Airway epithelial cell (primary cell): ENCODE data around the gene OR5F1. TPM values are rescaled to one million over a fixed set of nuclear protein-coding genes. Genes with fewer than 3 reads are reported as not detected.

Experiments used
- total RNA-seq: library from RNA; depleted of rRNA; stranded (reverse); fragments of >200 nt; gene quantifications from 2 replicates; pipeline ENCODE4 v1.2.3, GENCODE V29; 2015

OR5F1 gene
- not detected in 2 replicates for total RNA-seq

GRCh38 chr11:55994525-55994924 is at the start of gene OR5F1:
TSS of gene OR5F1 (minus strand) at chr11:55994625. CDS start at chr11:55994625, 0 bp downstream.

GRCh38 chr11:56027354-56027753 is 32.9 kb upstream of the OR5F1 start, which contains the start of gene OR5AS1:
TSS of gene OR5AS1 (plus strand) at chr11:56027654. CDS start at chr11:56030419, 2,765 bp downstream.

DNA sequence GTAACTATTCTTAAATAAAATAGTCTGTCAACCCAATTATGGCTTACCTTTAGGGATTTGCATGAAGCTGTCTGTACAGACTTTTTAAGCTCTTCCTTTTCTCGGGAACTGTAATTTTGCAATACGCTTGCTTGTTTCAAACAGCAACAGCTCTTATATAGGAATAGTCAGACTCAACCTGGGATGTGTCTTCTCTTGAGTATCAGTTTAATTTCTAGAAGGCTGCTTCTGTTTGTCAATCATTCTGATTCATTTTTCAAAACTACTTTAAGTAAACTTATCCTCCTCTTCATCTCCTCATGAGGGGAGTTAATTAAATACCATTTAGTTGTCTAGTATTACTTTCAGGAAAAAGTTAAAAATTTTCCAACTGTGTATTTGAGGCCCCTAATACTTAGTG is 24.6 kb downstream of the OR5F1 start, which contains the start of gene OR10AG1:
Gene OR10AG1 (minus strand): TSS at position 101 of the 400 bp plus-strand sequence. CDS start 38 bp downstream, at position 63.

Other genes starting within 250 kb of the OR5F1 start
- not detected in 2 replicates for gene OR5D13, start 221.2 kb downstream of the OR5F1 start, total RNA-seq
- gene OR5D14, start 199.1 kb downstream of the OR5F1 start, total RNA-seq: not detected in 2 replicates
- gene OR5L1, start 183.3 kb downstream of the OR5F1 start, total RNA-seq: not detected in 2 replicates
- gene OR5D18, start 175.0 kb downstream of the OR5F1 start, total RNA-seq: not detected in 2 replicates
- gene OR5L2, start 167.4 kb downstream of the OR5F1 start, total RNA-seq: not detected in 2 replicates
- gene OR5D16, start 155.9 kb downstream of the OR5F1 start, total RNA-seq: not detected in 2 replicates
- gene TRIM51, start 111.3 kb downstream of the OR5F1 start, total RNA-seq: not detected in 2 replicates
- gene OR5W2, start 80.0 kb downstream of the OR5F1 start, total RNA-seq: not detected in 2 replicates
- gene OR5I1, start 58.2 kb downstream of the OR5F1 start, total RNA-seq: not detected in 2 replicates
- not detected in 2 replicates for gene OR10AG1, start 24.7 kb downstream of the OR5F1 start, total RNA-seq
- not detected in 2 replicates for gene OR5AS1, start 33.0 kb upstream of the OR5F1 start, total RNA-seq
- gene OR8I2, start 98.7 kb upstream of the OR5F1 start, total RNA-seq: not detected in 2 replicates
- gene OR8H2, start 109.1 kb upstream of the OR5F1 start, total RNA-seq: not detected in 2 replicates
- gene OR8H3, start 127.7 kb upstream of the OR5F1 start, total RNA-seq: not detected in 2 replicates
- not detected in 2 replicates for gene OR8J3, start 145.6 kb upstream of the OR5F1 start, total RNA-seq
- gene OR8K5, start 165.7 kb upstream of the OR5F1 start, total RNA-seq: not detected in 2 replicates
- not detected in 2 replicates for gene OR5J2, start 182.0 kb upstream of the OR5F1 start, total RNA-seq
- not detected in 2 replicates for gene OR5T2, start 239.6 kb upstream of the OR5F1 start, total RNA-seq